HepG2 (cell line): ENCODE results near the gene TSPAN31. TPM values are rescaled to one million over a fixed set of nuclear protein-coding genes. Genes with fewer than 3 reads are reported as not detected.

ENCODE experiments used
- ATAC-seq: fragments of 200-7000 bp; cut with Tn5 transposase; 3 replicates; pipeline ENCODE4 v1.9.1; 2020; ENCODE audit warnings: mild to moderate bottlenecking, moderate library complexity
- BruUV-seq: library from RNA; stranded (reverse); fragments of 400-500 nt; replicated peaks from 2 replicates; lab custom pipeline; 2021; lab: Mats Ljungman, UMichigan
- CTCF ChIA-PET: fragments of 300-600 bp; formaldehyde crosslinking; extraction: SDS; loops from one replicate; lab custom pipeline; 2021; ENCODE audit warnings: low total read pairs, inconsistent platforms, low intra/inter-chr PET ratio; lab: Yijun Ruan, JAX
- POLR2A ChIA-PET: fragments of 350-600 bp; sonication (Branson Sonifier 250); formaldehyde crosslinking; loops from one replicate; lab custom pipeline; 2020; ENCODE audit warnings: antibody characterized with exemption, inconsistent platforms; lab: Yijun Ruan, JAX
- DNase-seq: peaks from one replicate; pipeline ENCODE4 v3.0.0-alpha.2; 2015; ENCODE audit warnings: low spot score
- FAIRE-seq: peaks from 3 replicates; lab custom pipeline; 2011; peaks lifted over from hg19 to GRCh38; lab: Jason Lieb, UNC
- H2AFZ ChIP-seq: one replicate; pipeline ENCODE4 v1.6.1; 2011; ENCODE audit warnings: low read length, inconsistent platforms
- H3K27ac ChIP-seq: fragments of 300-600 bp; 3 replicates; pipeline ENCODE4 v1.8.0; 2011; ENCODE audit warnings: mixed run types, mild to moderate bottlenecking, mixed read lengths, low read length, inconsistent platforms; ENCODE audit not compliant: insufficient read depth; ENCODE audit errors: extremely low read length
- H3K27me3 ChIP-seq, 2 experiments: fragments of 200-600 bp in 1 of 2; 2 replicates in 1 of 2; 3 replicates in 1 of 2; pipeline versions ENCODE4 v1.6.0 to v1.8.0; 2011; ENCODE audit warnings: low read length in 2 of 2, mild to moderate bottlenecking in 2 of 2, moderate library complexity in 2 of 2, inconsistent platforms in 1 of 2; ENCODE audit not compliant: insufficient read depth in 2 of 2, control insufficient read depth in 1 of 2
- H3K36me3 ChIP-seq, 2 experiments: fragments of 200-600 bp in 1 of 2; replicated peaks in 1 of 2; 2 replicates in 1 of 2; 3 replicates in 1 of 2; pipeline versions ENCODE4 v1.5.1 to v1.8.0; 2011; ENCODE audit warnings: low read length in 2 of 2, inconsistent platforms in 1 of 2; ENCODE audit not compliant: insufficient read depth in 2 of 2, control insufficient read depth in 1 of 2
- H3K4me1 ChIP-seq: 2 replicates; pipeline ENCODE4 v1.5.1; 2012; ENCODE audit warnings: low read length, inconsistent platforms; ENCODE audit not compliant: insufficient read depth
- H3K4me2 ChIP-seq: 2 replicates; pipeline ENCODE4 v1.6.0; 2011; ENCODE audit warnings: low read depth, low read length, inconsistent platforms
- H3K4me3 ChIP-seq, 3 experiments: fragments of 200-600 bp in 1 of 3; sonication (generic), shearing (Covaris generic) in 1 of 3; replicated peaks in 1 of 3; 2 replicates each; pipeline ENCODE4 v1.5.1; 2011 to 2016; ENCODE audit warnings: low read length in 3 of 3, inconsistent platforms in 2 of 3, low read depth in 2 of 3, mild to moderate bottlenecking in 2 of 3, control low read depth in 1 of 3, mixed read lengths in 1 of 3; ENCODE audit not compliant: insufficient read depth in 1 of 3
- H3K79me2 ChIP-seq: one replicate; pipeline ENCODE4 v1.6.1; 2011; ENCODE audit warnings: low read length, inconsistent platforms; ENCODE audit not compliant: insufficient read depth
- H3K9ac ChIP-seq: 2 replicates; pipeline ENCODE4 v1.6.0; 2011; ENCODE audit warnings: mild to moderate bottlenecking, low read depth, low read length, inconsistent platforms; ENCODE audit not compliant: insufficient read depth
- H3K9me3 ChIP-seq: 2 replicates; pipeline ENCODE4 v1.5.1; 2012; ENCODE audit warnings: mild to moderate bottlenecking, low read length
- H4K20me1 ChIP-seq: 2 replicates; pipeline ENCODE4 v1.6.0; 2011; ENCODE audit warnings: inconsistent platforms, mild to moderate bottlenecking, low read length, moderate library complexity; ENCODE audit not compliant: insufficient read depth
- IRF2 ChIP-seq: IDR thresholded peaks from 2 replicates; pipeline ENCODE4 v1.6.1; 2018; ENCODE audit warnings: missing genetic modification reagents, missing compliant biosample characterization
- KDM5B ChIP-seq: sonication (generic); formaldehyde crosslinking; IDR thresholded peaks from 2 replicates; pipeline ENCODE4 v1.4.0; 2020; ENCODE audit warnings: missing genetic modification reagents, mild to moderate bottlenecking, borderline replicate concordance
- NFKB2 ChIP-seq: sonication (generic); formaldehyde crosslinking; IDR thresholded peaks from 2 replicates; pipeline ENCODE4 v1.4.0; 2020; ENCODE audit warnings: missing genetic modification reagents, borderline replicate concordance
- PHF5A ChIP-seq: IDR thresholded peaks from one replicate; pipeline ENCODE4 v1.6.1; 2018; ENCODE audit warnings: low read depth, missing genetic modification reagents; ENCODE audit not compliant: unreplicated experiment
- POLR2A ChIP-seq, 2 experiments: IDR thresholded peaks; 2 replicates each; pipeline ENCODE4 v1.6.1; 2011; ENCODE audit warnings: low read depth in 2 of 2, low read length in 2 of 2, mild to moderate bottlenecking in 1 of 2, moderate library complexity in 1 of 2; ENCODE audit not compliant: insufficient read depth in 1 of 2
- SP140L ChIP-seq: sonication (generic); formaldehyde crosslinking; IDR thresholded peaks from 2 replicates; pipeline ENCODE4 v1.4.0; 2020; ENCODE audit warnings: missing genetic modification reagents, borderline replicate concordance
- STAT5B ChIP-seq: sonication (generic); formaldehyde crosslinking; IDR thresholded peaks from 2 replicates; pipeline ENCODE4 v1.4.0; 2020; ENCODE audit warnings: missing genetic modification reagents
- ZNF253 ChIP-seq: sonication (generic); formaldehyde crosslinking; IDR thresholded peaks from 2 replicates; pipeline ENCODE4 v1.8.0; 2022; ENCODE audit warnings: mild to moderate bottlenecking, missing genetic modification reagents, borderline replicate concordance
- ZNF3 ChIP-seq: IDR thresholded peaks from 2 replicates; pipeline ENCODE4 v1.7.0; 2017; ENCODE audit warnings: inconsistent platforms
- ZNF326 ChIP-seq: sonication (generic); formaldehyde crosslinking; IDR thresholded peaks from 2 replicates; pipeline ENCODE4 v1.4.0; 2020; ENCODE audit warnings: missing genetic modification reagents, borderline replicate concordance
- ZNF546 ChIP-seq: sonication (generic); formaldehyde crosslinking; conservative IDR thresholded peaks from 2 replicates; pipeline ENCODE4 v1.8.1; 2023; ENCODE audit warnings: mild to moderate bottlenecking, missing genetic modification reagents
- ZNF549 ChIP-seq: sonication (generic); formaldehyde crosslinking; IDR thresholded peaks from 2 replicates; pipeline ENCODE4 v1.5.0; 2020; ENCODE audit warnings: missing genetic modification reagents
- ZNF562 ChIP-seq: sonication (generic); formaldehyde crosslinking; IDR thresholded peaks from 2 replicates; pipeline ENCODE4 v1.8.0; 2022; ENCODE audit warnings: missing genetic modification reagents, borderline replicate concordance
- ZNF564 ChIP-seq: sonication (generic); formaldehyde crosslinking; IDR thresholded peaks from 2 replicates; pipeline ENCODE4 v1.8.1; 2023; ENCODE audit warnings: mild to moderate bottlenecking, missing genetic modification reagents
- ZNF567 ChIP-seq: sonication (generic); formaldehyde crosslinking; IDR thresholded peaks from 2 replicates; pipeline ENCODE4 v1.8.1; 2023; ENCODE audit warnings: mild to moderate bottlenecking, missing genetic modification reagents, borderline replicate concordance
- ZNF703 ChIP-seq: sonication (generic); formaldehyde crosslinking; IDR thresholded peaks from 2 replicates; pipeline ENCODE4 v1.5.1; 2020; ENCODE audit warnings: missing genetic modification reagents, mild to moderate bottlenecking, moderate library complexity, borderline replicate concordance
- ZSCAN21 ChIP-seq: sonication (generic); formaldehyde crosslinking; IDR thresholded peaks from 2 replicates; pipeline ENCODE4 v1.8.0; 2022; ENCODE audit warnings: mild to moderate bottlenecking, missing genetic modification reagents, moderate library complexity, borderline replicate concordance
- ZSCAN5A ChIP-seq: sonication (generic); formaldehyde crosslinking; IDR thresholded peaks from 2 replicates; pipeline ENCODE4 v1.8.0; 2022; ENCODE audit warnings: mild to moderate bottlenecking, missing genetic modification reagents, borderline replicate concordance
- WGBS: methylation state at CpG from one replicate; pipeline ENCODE4 v1.1.6; 2017; ENCODE audit warnings: low lambda C conversion rate; 5-methylcytosine and 5-hydroxymethylcytosine counted together
- in situ Hi-C: cut with HindIII; loops from 2 replicates; pipeline ENCODE4 v1.10.0; 2017; ENCODE audit warnings: low pct_unique_long_range_greater_than_20kb; ENCODE audit not compliant: extremely low pct_ligation_motif_present
- intact Hi-C: fragments of 100-400 bp; cut with micrococcal nuclease; formaldehyde crosslinking; loops from one replicate; pipeline ENCODE4 v1.10.0; 2022; ENCODE audit not compliant: unreplicated experiment
- polyA plus RNA-seq, 8 experiments: library from polyadenylated mRNA; depleted of rRNA in 3 of 8; stranded (reverse) in 7 of 8; unstranded in 1 of 8; fragments of >200 nt; fragmentation: Illumina TruSeq in 4 of 8; extraction: Trizol in 4 of 8; gene quantifications; 2 replicates each; pipeline versions ENCODE4 v1.2.1 to v1.2.3, GENCODE V29; 2011 to 2016; ENCODE audit warnings: low read depth in 4 of 8, missing spikeins in 1 of 8, mixed read lengths in 1 of 8; ENCODE audit not compliant: insufficient read depth in 1 of 8
- total RNA-seq, 5 experiments: library from RNA; depleted of rRNA; stranded (reverse); fragments of >200 nt; fragmentation: Illumina TruSeq; extraction: Trizol; gene quantifications; 2 replicates each; pipeline ENCODE4 v1.2.3, GENCODE V29; 2016; ENCODE audit warnings: low read depth in 1 of 5
- TF ChIP-seq, protein P1 (sequence below): sonication (generic); formaldehyde crosslinking; conservative IDR thresholded peaks from 2 replicates; pipeline ENCODE4 v1.8.1; 2023; ENCODE audit warnings: missing genetic modification reagents
- TF ChIP-seq, protein P2 (sequence below): sonication (generic); formaldehyde crosslinking; IDR thresholded peaks from 2 replicates; pipeline ENCODE4 v1.5.1; 2020; ENCODE audit warnings: mild to moderate bottlenecking, missing genetic modification reagents, borderline replicate concordance

The TSPAN31 gene
- total and polyA plus RNA-seq, 2 of the 13 experiments (the other 11 are each of a cell fraction or from before 2014, with no cell fraction given) = 10.4 to 24.6 TPM

- BruUV-seq = no TSS peak
- Histone ChIP-seq H3K27ac (no peak overlapping the region), H3K4me3 (no peak overlapping the region), H3K36me3 (no peaks in the 10 kb centered on the region; a peak in 1 of 5 replicates), H3K79me2 (peaks cover 3% of the 10 kb centered on the region), H3K4me1 (peaks cover 38% of the 10 kb centered on the region), H2AFZ (no peak overlapping the region), H3K9ac (no peak overlapping the region), H3K9me3 (no peaks in the 10 kb centered on the region), H3K27me3 (no peaks in the 10 kb centered on the region), H4K20me1 (0 out of 2 replicates have a peak, but pooled peaks cover 5% of the 10 kb centered on the region), H3K4me2 (no peak overlapping the region)
- no peak for ATAC-seq
- ChIA-PET POLR2A (interaction anchor here (3.0 kb wide), 1 partner anchor 14 kb away, joined by 14 read pairs; the partner anchor contains the start of genes EEF1AKMT3 and METTL1), CTCF (no interaction called here)
- WGBS = 93% methylated on average over 4 of the region's 4 CpGs
- no peak for DNase-seq
- in situ Hi-C loops = no loop called here
- intact Hi-C loops = no loop called here
- TF ChIP-seq ZNF253 (CRISPR knock-in tag) = no peak
- no peak for TF ChIP-seq NFKB2 (CRISPR knock-in tag)
- TF ChIP-seq ZSCAN5A (CRISPR knock-in tag) = no peak
- TF ChIP-seq KDM5B = no peak
- TF ChIP-seq ZNF567 (CRISPR knock-in tag) = no peak
- no peak for TF ChIP-seq SP140L (CRISPR knock-in tag)
- no peak for TF ChIP-seq ZNF549 (CRISPR knock-in tag)
- no peak for TF ChIP-seq ZNF703 (CRISPR knock-in tag)
- TF ChIP-seq ZNF562 (CRISPR knock-in tag) = no peak
- TF ChIP-seq STAT5B (CRISPR knock-in tag) = no peak
- no peak for TF ChIP-seq ZNF3 (CRISPR knock-in tag)
- TF ChIP-seq PHF5A = no peak
- no peak for TF ChIP-seq ZNF564 (CRISPR knock-in tag)
- TF ChIP-seq POLR2A (IDR thresholded peaks at IDR 0.05; ENCODE audit: insufficient read depth in 1 of 2, low read depth in 2 of 2, low read length in 2 of 2) = no peak
- TF ChIP-seq ZSCAN21 (CRISPR knock-in tag) = no peak
- TF ChIP-seq, protein P1, sequence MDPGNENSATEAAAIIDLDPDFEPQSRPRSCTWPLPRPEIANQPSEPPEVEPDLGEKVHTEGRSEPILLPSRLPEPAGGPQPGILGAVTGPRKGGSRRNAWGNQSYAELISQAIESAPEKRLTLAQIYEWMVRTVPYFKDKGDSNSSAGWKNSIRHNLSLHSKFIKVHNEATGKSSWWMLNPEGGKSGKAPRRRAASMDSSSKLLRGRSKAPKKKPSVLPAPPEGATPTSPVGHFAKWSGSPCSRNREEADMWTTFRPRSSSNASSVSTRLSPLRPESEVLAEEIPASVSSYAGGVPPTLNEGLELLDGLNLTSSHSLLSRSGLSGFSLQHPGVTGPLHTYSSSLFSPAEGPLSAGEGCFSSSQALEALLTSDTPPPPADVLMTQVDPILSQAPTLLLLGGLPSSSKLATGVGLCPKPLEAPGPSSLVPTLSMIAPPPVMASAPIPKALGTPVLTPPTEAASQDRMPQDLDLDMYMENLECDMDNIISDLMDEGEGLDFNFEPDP = no peak
- TF ChIP-seq ZNF326 (CRISPR knock-in tag) = no peak
- TF ChIP-seq ZNF546 = no peak
- TF ChIP-seq, protein P2, sequence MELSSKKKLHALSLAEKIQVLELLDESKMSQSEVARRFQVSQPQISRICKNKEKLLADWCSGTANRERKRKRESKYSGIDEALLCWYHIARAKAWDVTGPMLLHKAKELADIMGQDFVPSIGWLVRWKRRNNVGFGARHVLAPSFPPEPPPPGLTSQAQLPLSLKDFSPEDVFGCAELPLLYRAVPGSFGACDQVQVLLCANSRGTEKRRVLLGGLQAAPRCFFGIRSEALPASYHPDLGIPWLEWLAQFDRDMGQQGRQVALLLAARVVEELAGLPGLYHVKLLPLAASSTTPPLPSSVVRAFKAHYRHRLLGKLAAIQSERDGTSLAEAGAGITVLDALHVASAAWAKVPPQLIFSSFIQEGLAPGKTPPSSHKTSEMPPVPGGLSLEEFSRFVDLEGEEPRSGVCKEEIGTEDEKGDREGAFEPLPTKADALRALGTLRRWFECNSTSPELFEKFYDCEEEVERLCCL (CRISPR knock-in tag) = no peak
- no peak for TF ChIP-seq IRF2 (CRISPR knock-in tag)
- no peak for FAIRE-seq
Measured at GRCh38 chr12:57757771-57758170, 12.9 kb downstream of the TSPAN31 start.
